Brain microvascular endothelial cell (primary cell): ENCODE data around the gene DONSON.

Experiments
- DNase-seq: peaks from one replicate; pipeline ENCODE4 v3.0.0-alpha.2; 2020
- H3K27ac ChIP-seq: fragments of 250-450 bp; sonication (Bioruptor Pico); 2 replicates; pipeline ENCODE4 v1.5.1; 2020; ENCODE audit warnings: mild to moderate bottlenecking, moderate library complexity
- H3K27me3 ChIP-seq: fragments of 250-450 bp; sonication (Bioruptor Pico); replicated peaks from 2 replicates; pipeline ENCODE4 v1.5.1; 2020; ENCODE audit warnings: mild to moderate bottlenecking
- H3K36me3 ChIP-seq: fragments of 250-450 bp; sonication (Bioruptor Pico); replicated peaks from 2 replicates; pipeline ENCODE4 v1.5.1; 2020; ENCODE audit warnings: mild to moderate bottlenecking
- H3K4me3 ChIP-seq: 2 replicates; pipeline ENCODE4 v1.5.1; 2011; ENCODE audit warnings: low read depth, mild to moderate bottlenecking, control low read depth, low read length, moderate library complexity
- in situ Hi-C: cut with HindIII; loops from 2 replicates; pipeline ENCODE4 v1.10.0; 2017; ENCODE audit warnings: low sequenced_read_pairs, low pct_ligation_motif_present
- TF ChIP-seq, protein P1 (sequence below): IDR thresholded peaks from 2 replicates; pipeline ENCODE4 v1.5.1; 2011; ENCODE audit warnings: low read depth, mild to moderate bottlenecking, moderate library complexity, low read length, control low read depth, inconsistent platforms; ENCODE audit errors: missing control alignments

DONSON gene

DNA sequence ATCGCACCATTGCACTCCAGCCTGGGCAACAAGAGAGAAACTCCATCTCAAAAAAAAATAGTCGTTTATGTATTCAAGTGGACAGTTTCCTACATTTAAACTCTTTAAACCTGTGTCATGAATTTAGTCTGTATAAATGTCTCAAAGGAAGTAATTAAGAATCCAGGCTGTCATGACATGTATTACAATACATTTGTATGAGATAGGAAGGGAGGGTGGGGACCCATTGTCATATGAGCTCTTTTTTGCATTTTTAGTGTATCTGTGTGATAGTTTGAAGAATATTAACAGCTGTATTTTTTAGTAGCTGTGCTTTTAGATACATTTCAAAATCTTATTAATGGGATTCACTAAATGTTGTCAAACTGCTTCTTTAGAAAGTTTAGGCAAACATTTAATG, 20.0 kb downstream of the DONSON start:
- DNase-seq: no peak
- in situ Hi-C loops: no loop called here
- no peak overlapping the region for H3K27ac ChIP-seq
- peaks cover 54% of the 10 kb centered on the region for H3K36me3 ChIP-seq
- no peak overlapping the region for H3K4me3 ChIP-seq
- H3K27me3 ChIP-seq: no peaks in the 10 kb centered on the region
- TF ChIP-seq, protein P1, sequence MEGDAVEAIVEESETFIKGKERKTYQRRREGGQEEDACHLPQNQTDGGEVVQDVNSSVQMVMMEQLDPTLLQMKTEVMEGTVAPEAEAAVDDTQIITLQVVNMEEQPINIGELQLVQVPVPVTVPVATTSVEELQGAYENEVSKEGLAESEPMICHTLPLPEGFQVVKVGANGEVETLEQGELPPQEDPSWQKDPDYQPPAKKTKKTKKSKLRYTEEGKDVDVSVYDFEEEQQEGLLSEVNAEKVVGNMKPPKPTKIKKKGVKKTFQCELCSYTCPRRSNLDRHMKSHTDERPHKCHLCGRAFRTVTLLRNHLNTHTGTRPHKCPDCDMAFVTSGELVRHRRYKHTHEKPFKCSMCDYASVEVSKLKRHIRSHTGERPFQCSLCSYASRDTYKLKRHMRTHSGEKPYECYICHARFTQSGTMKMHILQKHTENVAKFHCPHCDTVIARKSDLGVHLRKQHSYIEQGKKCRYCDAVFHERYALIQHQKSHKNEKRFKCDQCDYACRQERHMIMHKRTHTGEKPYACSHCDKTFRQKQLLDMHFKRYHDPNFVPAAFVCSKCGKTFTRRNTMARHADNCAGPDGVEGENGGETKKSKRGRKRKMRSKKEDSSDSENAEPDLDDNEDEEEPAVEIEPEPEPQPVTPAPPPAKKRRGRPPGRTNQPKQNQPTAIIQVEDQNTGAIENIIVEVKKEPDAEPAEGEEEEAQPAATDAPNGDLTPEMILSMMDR: no peak

DNA sequence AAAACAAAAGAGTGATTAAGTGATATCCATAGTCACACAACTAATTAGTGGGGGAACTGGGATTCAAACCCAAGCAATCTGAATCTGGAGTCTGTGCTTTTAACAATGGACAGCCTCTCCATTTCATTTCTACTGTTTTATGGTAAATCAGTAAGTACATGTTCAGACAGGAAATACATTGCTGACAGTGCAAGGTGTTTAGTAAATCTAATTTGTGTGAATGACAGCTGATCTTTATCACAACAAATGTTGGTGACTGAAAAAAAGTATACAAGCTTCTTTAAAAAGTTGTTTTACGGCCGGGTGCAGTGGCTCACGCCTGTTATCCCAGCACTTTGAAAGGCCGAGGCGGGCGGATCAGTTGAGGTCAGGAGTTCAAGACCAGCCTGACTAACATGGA, 20.6 kb downstream of the DONSON start:
- TF ChIP-seq, protein P1: no peak
- in situ Hi-C loops: no loop called here
- no peak for DNase-seq
- Histone ChIP-seq H3K27ac (no peak overlapping the region), H3K27me3 (no peaks in the 10 kb centered on the region), H3K4me3 (no peak overlapping the region), H3K36me3 (peaks cover 51% of the 10 kb centered on the region)

DNA sequence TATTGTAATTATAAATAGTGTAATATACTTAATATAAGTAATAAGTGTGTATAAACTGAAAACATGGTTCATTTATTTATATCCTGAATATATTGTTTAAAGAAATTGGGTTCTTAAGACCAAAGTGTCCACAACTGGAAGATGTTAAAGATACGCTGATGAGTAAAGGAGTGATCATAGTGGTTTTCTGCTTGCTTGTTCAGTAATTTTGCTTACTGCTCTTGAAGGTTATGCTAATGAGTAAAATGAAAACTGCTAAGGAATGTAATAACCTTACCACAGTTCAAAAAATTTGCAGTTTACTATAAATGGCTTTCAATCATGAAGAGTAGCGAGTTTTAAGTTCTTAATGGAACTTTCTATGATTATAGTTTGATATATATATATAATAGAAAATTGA, 22.0 kb downstream of the DONSON start:
- no peak for DNase-seq

DNA sequence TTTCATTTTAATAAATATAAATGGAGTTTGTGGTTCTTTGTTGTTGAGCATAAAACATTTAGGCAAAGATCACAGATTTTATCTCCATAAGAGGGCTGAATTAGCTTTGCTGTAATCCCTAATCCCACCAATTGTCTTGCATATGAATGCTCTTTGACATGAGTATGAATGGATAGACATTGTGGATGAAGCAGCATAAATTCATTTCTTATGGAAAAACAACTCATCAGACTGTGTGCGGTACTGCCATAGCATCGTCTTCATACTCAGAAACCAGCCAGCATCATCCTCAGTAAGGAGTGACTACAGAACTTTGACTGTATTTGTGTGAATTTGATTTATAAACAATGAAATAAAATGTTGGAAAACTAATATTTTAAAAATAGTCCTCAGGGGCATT, 26.1 kb downstream of the DONSON start:
- Histone ChIP-seq H3K27me3 (no peaks in the 10 kb centered on the region), H3K27ac (no peak overlapping the region), H3K36me3 (peaks cover 65% of the 10 kb centered on the region), H3K4me3 (no peak overlapping the region)
- no peak for DNase-seq
- in situ Hi-C loops: no loop called here
- TF ChIP-seq, protein P1: no peak

More for the DNA sequence above, 22.0 kb downstream of the DONSON start:
- TF ChIP-seq, protein P1: no peak
- H3K4me3 ChIP-seq: no peak overlapping the region
- H3K27ac ChIP-seq: no peak overlapping the region
- peaks cover 55% of the 10 kb centered on the region for H3K36me3 ChIP-seq
- in situ Hi-C loops: no loop called here
- no peaks in the 10 kb centered on the region for H3K27me3 ChIP-seq

DNA sequence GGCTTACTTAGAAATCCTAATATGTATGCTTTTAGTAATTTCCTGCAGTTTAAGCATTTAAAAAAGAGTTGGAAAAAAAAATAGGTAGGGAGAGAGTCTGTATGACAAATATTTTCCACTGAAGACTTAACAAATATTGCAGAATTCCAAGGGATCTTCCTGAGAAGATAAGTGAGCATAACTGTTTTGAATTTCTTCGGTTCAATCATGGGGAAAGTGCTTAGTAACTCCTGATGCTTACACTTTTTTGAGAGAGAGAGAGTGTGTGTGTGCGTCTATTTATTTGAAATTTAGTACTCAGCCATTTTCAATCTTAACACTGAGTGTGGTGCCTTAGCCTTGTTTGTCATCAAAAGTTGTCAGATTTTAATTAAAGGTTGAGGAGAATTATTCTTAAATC, 27.1 kb downstream of the DONSON start:
- Histone ChIP-seq H3K36me3 (peaks cover 65% of the 10 kb centered on the region), H3K4me3 (no peak overlapping the region), H3K27ac (no peak overlapping the region), H3K27me3 (no peaks in the 10 kb centered on the region)
- TF ChIP-seq, protein P1: no peak
- DNase-seq: no peak
- in situ Hi-C loops: no loop called here

DNA sequence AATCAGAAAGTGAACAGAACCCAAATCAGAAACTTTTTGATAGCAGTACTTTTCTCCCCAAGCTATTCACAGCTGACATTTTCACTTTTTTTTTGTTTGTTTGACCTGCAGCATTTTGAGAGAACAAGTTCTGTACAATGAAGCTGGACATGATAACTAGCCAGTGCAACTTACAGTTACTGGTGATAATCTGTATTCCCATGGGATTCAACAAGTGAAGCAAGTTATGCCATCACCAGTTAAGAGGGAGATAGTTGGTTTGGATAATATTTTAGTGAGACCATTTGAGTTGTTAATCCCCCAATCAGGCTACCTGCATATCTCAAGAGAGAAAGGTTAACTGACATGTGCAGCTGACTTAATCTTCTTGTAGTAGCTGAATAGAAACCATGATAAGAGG, 27.5 kb downstream of the DONSON start:
- H3K27me3 ChIP-seq: no peaks in the 10 kb centered on the region
- no peak overlapping the region for H3K27ac ChIP-seq
- no peak overlapping the region for H3K4me3 ChIP-seq
- in situ Hi-C loops: no loop called here
- peaks cover 67% of the 10 kb centered on the region for H3K36me3 ChIP-seq
- no peak for DNase-seq
- TF ChIP-seq, protein P1: no peak
